K562 (cell line): Measurements from ENCODE around the gene ZNF785. TPM values are rescaled to one million over a fixed set of nuclear protein-coding genes. Genes with fewer than 3 reads are reported as not detected.
A peak's percentile ranks its signal among the peaks of the same experiment; 100 is the strongest.

ENCODE experiments used
- ATF1 ChIP-seq, 2 experiments: fragments of 450-650 bp in 1 of 2; IDR thresholded peaks; 2 replicates each; pipeline ENCODE4 v1.6.1; 2016; ENCODE audit warnings: missing compliant biosample characterization in 1 of 2, missing genetic modification characterization in 1 of 2
- BHLHE40 ChIP-seq: IDR thresholded peaks from 2 replicates; pipeline ENCODE4 v1.6.1; 2011; ENCODE audit warnings: low read length, improper control_type of control experiment
- BMI1 ChIP-seq: fragments of 150-350 bp; IDR thresholded peaks from 2 replicates; pipeline ENCODE4 v1.6.1; 2014; ENCODE audit warnings: low read length
- CREM ChIP-seq: IDR thresholded peaks from 2 replicates; pipeline ENCODE4 v1.6.1; 2014; ENCODE audit warnings: antibody characterized with exemption, low read depth
- DIDO1 ChIP-seq: fragments of 450-650 bp; IDR thresholded peaks from 2 replicates; pipeline ENCODE4 v1.6.1; 2016; ENCODE audit warnings: low read depth, missing biosample characterization, missing genetic modification characterization
- E2F3 ChIP-seq: fragments of 250-450 bp; sonication (Bioruptor Pico); IDR thresholded peaks from 2 replicates; pipeline ENCODE4 v1.4.0; 2020; ENCODE audit warnings: mild to moderate bottlenecking
- EHMT2 ChIP-seq: fragments of 450-650 bp; IDR thresholded peaks from 2 replicates; pipeline ENCODE4 v1.6.1; 2018; ENCODE audit warnings: antibody characterized with exemption
- ELF4 ChIP-seq: fragments of 450-650 bp; formaldehyde crosslinking; IDR thresholded peaks from 2 replicates; pipeline ENCODE4 v1.4.0; 2022; ENCODE audit warnings: missing genetic modification characterization
- EP300 ChIP-seq: IDR thresholded peaks from 2 replicates; pipeline ENCODE4 v1.6.1; 2012; ENCODE audit warnings: low read length, improper control_type of control experiment
- FOXJ2 ChIP-seq: fragments of 200-800 bp; sonication (Bioruptor generic); IDR thresholded peaks from 2 replicates; pipeline ENCODE4 v1.6.1; 2016; ENCODE audit warnings: missing genetic modification characterization, missing compliant biosample characterization
- FUS ChIP-seq: fragments of 200-400 bp; formaldehyde crosslinking; optimal IDR thresholded peaks from 2 replicates; pipeline ENCODE3; 2017; ENCODE audit warnings: low read depth, low read length
- MECOM ChIP-seq: fragments of 250-450 bp; sonication (Bioruptor Pico); IDR thresholded peaks from 2 replicates; pipeline ENCODE4 v1.8.0; 2022; ENCODE audit warnings: inconsistent platforms
- MTA3 ChIP-seq: fragments of 450-650 bp; formaldehyde crosslinking; IDR thresholded peaks from 2 replicates; pipeline ENCODE4 v1.6.1; 2017; ENCODE audit warnings: mild to moderate bottlenecking, borderline replicate concordance
- NEUROD1 ChIP-seq: fragments of 150-350 bp; IDR thresholded peaks from 2 replicates; pipeline ENCODE4 v1.6.1; 2014; ENCODE audit warnings: borderline replicate concordance, low read length, low read depth; ENCODE audit not compliant: partially characterized antibody
- RBM25 ChIP-seq: fragments of 200-400 bp; formaldehyde crosslinking; IDR thresholded peaks from 2 replicates; pipeline ENCODE4 v1.6.1; 2018; ENCODE audit warnings: low read length, low read depth, moderate library complexity; ENCODE audit not compliant: severe bottlenecking
- SMAD4 ChIP-seq: fragments of 250-450 bp; sonication (Bioruptor Pico); conservative IDR thresholded peaks from 2 replicates; pipeline ENCODE4 v1.8.0; 2021; ENCODE audit warnings: inconsistent platforms, mild to moderate bottlenecking, moderate library complexity
- SREBF1 ChIP-seq: fragments of 150-350 bp; IDR thresholded peaks from 2 replicates; pipeline ENCODE4 v1.6.1; 2014; ENCODE audit warnings: antibody characterized with exemption, low read depth, low read length, borderline replicate concordance
- ZNF274 ChIP-seq: IDR thresholded peaks from 2 replicates; pipeline ENCODE4 v1.6.1; 2011; ENCODE audit warnings: low read depth, mild to moderate bottlenecking, low read length, moderate library complexity, borderline replicate concordance
- ZNF584 ChIP-seq: fragments of 200-800 bp; sonication (Bioruptor generic); IDR thresholded peaks from 2 replicates; pipeline ENCODE4 v1.6.1; 2016; ENCODE audit warnings: low read depth, mild to moderate bottlenecking, missing genetic modification characterization, missing compliant biosample characterization
- polyA plus RNA-seq, 8 experiments: library from polyadenylated mRNA; depleted of rRNA in 4 of 8; stranded (reverse) in 5 of 8; unstranded in 3 of 8; fragments of >200 nt; fragmentation: Nextera tagmentation in 2 of 8; fragmentation: Illumina TruSeq in 1 of 8; extraction: Ambion mirVana in 2 of 8; extraction: Trizol in 1 of 8; gene quantifications; 2 replicates each; pipeline versions ENCODE4 v1.2.1 to v1.2.3, GENCODE V29; 2011 to 2014; ENCODE audit warnings: inconsistent platforms in 1 of 8, missing spikeins in 1 of 8
- total RNA-seq, 7 experiments: library from RNA; depleted of rRNA in 6 of 7; stranded (reverse); fragments of >200 nt in 6 of 7; fragmentation: Illumina TruSeq in 2 of 7; extraction: Trizol in 2 of 7; gene quantifications; 2 replicates each; pipeline versions ENCODE4 v1.2.1 to v1.2.3, GENCODE V29; 2011 to 2021; ENCODE audit warnings: low replicate concordance in 1 of 7
- TF ChIP-seq, protein P1 (sequence below): sonication (generic); formaldehyde crosslinking; IDR thresholded peaks from 2 replicates; pipeline ENCODE4 v1.8.1; 2023; ENCODE audit warnings: mild to moderate bottlenecking, missing genetic modification reagents
- TF ChIP-seq, protein P2 (sequence below): sonication (generic); formaldehyde crosslinking; IDR thresholded peaks from 2 replicates; pipeline ENCODE4 v1.8.1; 2023; ENCODE audit warnings: mild to moderate bottlenecking, missing genetic modification reagents
- TF ChIP-seq, protein P3 (sequence below): fragments of 200-800 bp; sonication (Bioruptor generic); IDR thresholded peaks from 2 replicates; pipeline ENCODE4 v1.6.1; 2017; ENCODE audit warnings: missing genetic modification characterization, missing compliant biosample characterization

ZNF785 gene
- total and polyA plus RNA-seq, 9 of the 15 experiments (the other 6 are each of a cell fraction or from before 2014, with no cell fraction given): 0.64 to 11.0 (median 6.4) TPM

DNA sequence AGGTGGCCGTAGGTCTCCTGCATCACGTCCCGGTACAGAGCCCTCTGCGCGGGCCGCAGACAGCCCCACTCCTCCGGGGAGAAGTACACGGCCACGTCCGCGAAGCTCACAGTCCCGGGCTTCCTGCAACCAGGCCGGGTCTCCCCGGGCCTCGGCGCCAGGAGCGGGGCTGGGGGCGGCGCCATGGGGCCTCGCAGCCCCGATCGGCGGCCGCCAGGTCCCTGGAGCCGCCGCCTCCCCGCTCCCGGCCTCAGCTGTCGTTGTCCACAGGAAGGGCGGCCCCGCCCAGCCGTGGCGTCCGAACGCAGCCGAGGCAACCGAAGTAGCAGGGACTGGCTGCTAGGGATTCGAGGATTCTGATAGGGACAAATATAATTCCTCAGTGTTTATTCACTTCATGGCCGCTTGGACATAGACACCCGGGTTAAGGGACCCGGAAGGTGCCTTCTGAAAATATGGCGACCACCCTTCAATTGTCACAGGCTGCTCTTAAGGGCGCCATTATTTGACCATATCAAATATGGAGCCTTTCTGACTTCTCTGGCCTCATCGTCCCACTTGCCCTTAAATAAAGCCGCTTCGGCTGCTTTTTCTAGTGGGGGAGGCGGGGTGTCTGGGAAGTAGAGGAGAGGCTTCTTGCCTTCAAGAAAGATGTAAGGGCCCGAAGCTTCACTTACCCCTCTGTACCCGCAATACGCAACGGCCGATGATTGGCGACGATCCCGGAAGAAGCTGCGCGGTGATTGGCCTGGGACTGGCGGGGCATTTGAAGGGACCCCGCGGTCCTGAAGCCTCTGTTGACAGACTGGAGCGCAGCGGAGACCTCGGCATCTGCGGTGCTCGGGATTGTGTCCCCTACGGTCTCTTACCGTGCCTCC lies 13.8 kb downstream of the ZNF785 start, which contains the start of gene ZNF688 (continued):
- TF ChIP-seq, protein P1, sequence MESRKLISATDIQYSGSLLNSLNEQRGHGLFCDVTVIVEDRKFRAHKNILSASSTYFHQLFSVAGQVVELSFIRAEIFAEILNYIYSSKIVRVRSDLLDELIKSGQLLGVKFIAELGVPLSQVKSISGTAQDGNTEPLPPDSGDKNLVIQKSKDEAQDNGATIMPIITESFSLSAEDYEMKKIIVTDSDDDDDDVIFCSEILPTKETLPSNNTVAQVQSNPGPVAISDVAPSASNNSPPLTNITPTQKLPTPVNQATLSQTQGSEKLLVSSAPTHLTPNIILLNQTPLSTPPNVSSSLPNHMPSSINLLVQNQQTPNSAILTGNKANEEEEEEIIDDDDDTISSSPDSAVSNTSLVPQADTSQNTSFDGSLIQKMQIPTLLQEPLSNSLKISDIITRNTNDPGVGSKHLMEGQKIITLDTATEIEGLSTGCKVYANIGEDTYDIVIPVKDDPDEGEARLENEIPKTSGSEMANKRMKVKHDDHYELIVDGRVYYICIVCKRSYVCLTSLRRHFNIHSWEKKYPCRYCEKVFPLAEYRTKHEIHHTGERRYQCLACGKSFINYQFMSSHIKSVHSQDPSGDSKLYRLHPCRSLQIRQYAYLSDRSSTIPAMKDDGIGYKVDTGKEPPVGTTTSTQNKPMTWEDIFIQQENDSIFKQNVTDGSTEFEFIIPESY (CRISPR knock-in tag): no peak
- TF ChIP-seq, protein P2, sequence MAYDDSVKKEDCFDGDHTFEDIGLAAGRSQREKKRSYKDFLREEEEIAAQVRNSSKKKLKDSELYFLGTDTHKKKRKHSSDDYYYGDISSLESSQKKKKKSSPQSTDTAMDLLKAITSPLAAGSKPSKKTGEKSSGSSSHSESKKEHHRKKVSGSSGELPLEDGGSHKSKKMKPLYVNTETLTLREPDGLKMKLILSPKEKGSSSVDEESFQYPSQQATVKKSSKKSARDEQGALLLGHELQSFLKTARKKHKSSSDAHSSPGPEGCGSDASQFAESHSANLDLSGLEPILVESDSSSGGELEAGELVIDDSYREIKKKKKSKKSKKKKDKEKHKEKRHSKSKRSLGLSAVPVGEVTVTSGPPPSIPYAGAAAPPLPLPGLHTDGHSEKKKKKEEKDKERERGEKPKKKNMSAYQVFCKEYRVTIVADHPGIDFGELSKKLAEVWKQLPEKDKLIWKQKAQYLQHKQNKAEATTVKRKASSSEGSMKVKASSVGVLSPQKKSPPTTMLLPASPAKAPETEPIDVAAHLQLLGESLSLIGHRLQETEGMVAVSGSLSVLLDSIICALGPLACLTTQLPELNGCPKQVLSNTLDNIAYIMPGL (CRISPR knock-in tag): peak; percentile 54; the same call in 1 of the 2 replicates
- TF ChIP-seq EP300 (no peak), RBM25 (peak; percentile 70), FUS (peak; percentile 58), ZNF584 (no peak; the same call in 1 of the 2 replicates), NEUROD1 (peak; percentile 52), EHMT2 (no peak), ZNF274 (no peak), MECOM (CRISPR knock-in tag) (no peak), ELF4 (no peak), ATF1 (CRISPR knock-in tag; IDR thresholded peaks at IDR 0.05) (no peak), ATF1 (tag; IDR thresholded peaks at IDR 0.05) (peak; percentile 96), BHLHE40 (no peak), E2F3 (0 out of 2 replicates have a peak, but pooled peaks have one; percentile 59), SMAD4 (CRISPR knock-in tag) (peak; percentile 35; the same call in 1 of the 2 replicates), DIDO1 (peak; percentile 85), SREBF1 (no peak), MTA3 (no peak; the same call in 1 of the 2 replicates), FOXJ2 (tag) (no peak), CREM (peak; percentile 86), BMI1 (no peak)
- TF ChIP-seq, protein P3, sequence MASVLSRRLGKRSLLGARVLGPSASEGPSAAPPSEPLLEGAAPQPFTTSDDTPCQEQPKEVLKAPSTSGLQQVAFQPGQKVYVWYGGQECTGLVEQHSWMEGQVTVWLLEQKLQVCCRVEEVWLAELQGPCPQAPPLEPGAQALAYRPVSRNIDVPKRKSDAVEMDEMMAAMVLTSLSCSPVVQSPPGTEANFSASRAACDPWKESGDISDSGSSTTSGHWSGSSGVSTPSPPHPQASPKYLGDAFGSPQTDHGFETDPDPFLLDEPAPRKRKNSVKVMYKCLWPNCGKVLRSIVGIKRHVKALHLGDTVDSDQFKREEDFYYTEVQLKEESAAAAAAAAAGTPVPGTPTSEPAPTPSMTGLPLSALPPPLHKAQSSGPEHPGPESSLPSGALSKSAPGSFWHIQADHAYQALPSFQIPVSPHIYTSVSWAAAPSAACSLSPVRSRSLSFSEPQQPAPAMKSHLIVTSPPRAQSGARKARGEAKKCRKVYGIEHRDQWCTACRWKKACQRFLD: peak; percentile 69; the same call in 1 of the 2 replicates
